Measurements from ENCODE around the gene PRDM8. TPM values are rescaled to one million over a fixed set of nuclear protein-coding genes. Genes with fewer than 3 reads are reported as not detected.
A peak's percentile ranks its signal among the peaks of the same experiment; 100 is the strongest.

Gene PRDM8
- total RNA-seq, 1 experiment from 2014 or later: 5.3 TPM

DNA sequence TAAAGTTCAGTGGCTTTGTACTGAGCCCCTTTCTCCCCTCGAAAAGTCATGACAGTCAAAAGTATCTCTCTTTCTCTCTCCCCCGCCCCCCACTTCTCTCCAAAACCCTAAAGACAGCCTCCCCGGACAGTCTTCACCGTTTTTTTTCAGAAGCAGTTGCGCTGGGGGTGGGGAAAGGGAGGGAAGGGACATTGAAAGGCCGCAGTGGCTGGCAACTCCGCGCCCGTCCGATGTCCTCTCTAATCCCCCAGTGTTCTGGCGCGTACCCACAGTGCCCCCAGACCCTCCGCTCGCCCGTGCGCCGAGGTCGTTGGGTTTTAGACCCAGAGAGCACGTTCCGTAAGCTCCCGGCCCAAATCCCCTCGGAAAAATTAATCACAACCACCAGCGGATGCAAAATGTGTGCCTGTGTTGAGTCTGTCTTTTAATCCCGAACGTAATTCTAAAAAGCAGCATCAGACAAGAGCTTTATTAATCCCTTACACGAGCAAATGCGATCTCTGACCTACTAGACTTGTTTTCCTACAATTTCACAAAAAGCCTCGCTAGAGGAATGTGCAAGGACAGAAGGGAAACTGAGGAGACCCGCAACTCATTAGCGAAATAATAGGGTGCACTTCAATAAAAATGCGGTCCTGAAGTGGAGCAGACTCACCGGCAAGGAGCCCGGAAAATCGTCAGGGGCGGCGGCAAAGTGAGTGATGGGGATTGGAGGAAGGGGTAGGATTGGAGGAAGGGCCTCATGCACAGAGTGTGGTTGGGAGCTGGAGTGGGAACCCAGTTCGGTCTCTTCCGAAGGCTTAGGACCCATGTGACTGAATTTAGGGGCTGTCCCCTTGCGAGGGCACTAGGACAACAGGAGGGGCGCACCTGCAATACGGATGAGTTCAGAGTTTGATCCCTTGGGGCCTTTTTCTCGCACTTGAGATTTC lies 12.2 kb upstream of the PRDM8 start:
- peak overlapping the region; percentile 78 to 81 for H3K4me3 ChIP-seq (ENCODE audit: low read depth in 2 of 2, low read length in 2 of 2)
- intact Hi-C loops (cut with micrococcal nuclease; ENCODE audit: unreplicated experiment) (loop anchor here (2.0 to 5.0 kb wide), 2 partner anchors 58 to 113 kb away; partner anchors contain the start of gene ANTXR2), in situ Hi-C loops (cut with HindIII; ENCODE audit: low pct_unique_long_range_greater_than_20kb, low sequenced_read_pairs) (no loop called here)
- TSS peak; percentile 90 for BruUV-seq (replicated peaks)
- H3K9me3 ChIP-seq (ENCODE audit: control insufficient read depth, insufficient read depth, low read depth, low read length): peaks cover 6% of the 10 kb centered on the region; the same call in 1 of the 2 replicates
- no peaks in the 10 kb centered on the region for H3K36me3 ChIP-seq (ENCODE audit: control insufficient read depth, insufficient read depth, low read length)
- H3K4me1 ChIP-seq (ENCODE audit: control insufficient read depth, insufficient read depth, low read length): peaks cover 4% of the 10 kb centered on the region; the same call in 1 of the 2 replicates
- TF ChIP-seq, protein P1, sequence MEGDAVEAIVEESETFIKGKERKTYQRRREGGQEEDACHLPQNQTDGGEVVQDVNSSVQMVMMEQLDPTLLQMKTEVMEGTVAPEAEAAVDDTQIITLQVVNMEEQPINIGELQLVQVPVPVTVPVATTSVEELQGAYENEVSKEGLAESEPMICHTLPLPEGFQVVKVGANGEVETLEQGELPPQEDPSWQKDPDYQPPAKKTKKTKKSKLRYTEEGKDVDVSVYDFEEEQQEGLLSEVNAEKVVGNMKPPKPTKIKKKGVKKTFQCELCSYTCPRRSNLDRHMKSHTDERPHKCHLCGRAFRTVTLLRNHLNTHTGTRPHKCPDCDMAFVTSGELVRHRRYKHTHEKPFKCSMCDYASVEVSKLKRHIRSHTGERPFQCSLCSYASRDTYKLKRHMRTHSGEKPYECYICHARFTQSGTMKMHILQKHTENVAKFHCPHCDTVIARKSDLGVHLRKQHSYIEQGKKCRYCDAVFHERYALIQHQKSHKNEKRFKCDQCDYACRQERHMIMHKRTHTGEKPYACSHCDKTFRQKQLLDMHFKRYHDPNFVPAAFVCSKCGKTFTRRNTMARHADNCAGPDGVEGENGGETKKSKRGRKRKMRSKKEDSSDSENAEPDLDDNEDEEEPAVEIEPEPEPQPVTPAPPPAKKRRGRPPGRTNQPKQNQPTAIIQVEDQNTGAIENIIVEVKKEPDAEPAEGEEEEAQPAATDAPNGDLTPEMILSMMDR (IDR thresholded peaks at IDR 0.05): no peak
- TF ChIP-seq SIN3A (IDR thresholded peaks at IDR 0.05; ENCODE audit: borderline replicate concordance, insufficient read depth, low read depth, low read length) (no peak), TCF7L2 (IDR thresholded peaks at IDR 0.05; ENCODE audit: low read depth, low read length) (no peak), POLR2AphosphoS5 (IDR thresholded peaks at IDR 0.05; ENCODE audit: low read depth, low read length) (no peak)
- TF ChIP-seq, protein P2, sequence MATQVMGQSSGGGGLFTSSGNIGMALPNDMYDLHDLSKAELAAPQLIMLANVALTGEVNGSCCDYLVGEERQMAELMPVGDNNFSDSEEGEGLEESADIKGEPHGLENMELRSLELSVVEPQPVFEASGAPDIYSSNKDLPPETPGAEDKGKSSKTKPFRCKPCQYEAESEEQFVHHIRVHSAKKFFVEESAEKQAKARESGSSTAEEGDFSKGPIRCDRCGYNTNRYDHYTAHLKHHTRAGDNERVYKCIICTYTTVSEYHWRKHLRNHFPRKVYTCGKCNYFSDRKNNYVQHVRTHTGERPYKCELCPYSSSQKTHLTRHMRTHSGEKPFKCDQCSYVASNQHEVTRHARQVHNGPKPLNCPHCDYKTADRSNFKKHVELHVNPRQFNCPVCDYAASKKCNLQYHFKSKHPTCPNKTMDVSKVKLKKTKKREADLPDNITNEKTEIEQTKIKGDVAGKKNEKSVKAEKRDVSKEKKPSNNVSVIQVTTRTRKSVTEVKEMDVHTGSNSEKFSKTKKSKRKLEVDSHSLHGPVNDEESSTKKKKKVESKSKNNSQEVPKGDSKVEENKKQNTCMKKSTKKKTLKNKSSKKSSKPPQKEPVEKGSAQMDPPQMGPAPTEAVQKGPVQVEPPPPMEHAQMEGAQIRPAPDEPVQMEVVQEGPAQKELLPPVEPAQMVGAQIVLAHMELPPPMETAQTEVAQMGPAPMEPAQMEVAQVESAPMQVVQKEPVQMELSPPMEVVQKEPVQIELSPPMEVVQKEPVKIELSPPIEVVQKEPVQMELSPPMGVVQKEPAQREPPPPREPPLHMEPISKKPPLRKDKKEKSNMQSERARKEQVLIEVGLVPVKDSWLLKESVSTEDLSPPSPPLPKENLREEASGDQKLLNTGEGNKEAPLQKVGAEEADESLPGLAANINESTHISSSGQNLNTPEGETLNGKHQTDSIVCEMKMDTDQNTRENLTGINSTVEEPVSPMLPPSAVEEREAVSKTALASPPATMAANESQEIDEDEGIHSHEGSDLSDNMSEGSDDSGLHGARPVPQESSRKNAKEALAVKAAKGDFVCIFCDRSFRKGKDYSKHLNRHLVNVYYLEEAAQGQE (IDR thresholded peaks at IDR 0.05; ENCODE audit: insufficient read depth in 1 of 2, low read depth in 2 of 2, low read length in 1 of 2): no peak
- H3K27ac ChIP-seq (ENCODE audit: low read length): peak overlapping the region; percentile 89
- DNase-seq (ENCODE audit: low read depth, low spot score) (no peak), ATAC-seq (peak; percentile 53)
- ChIA-PET POLR2A (interaction anchor here (0.5 kb wide), 1 partner anchor 26 kb away, joined by 6 read pairs; no protein-coding TSS in a partner anchor), CTCF (interaction anchor here (0.7 kb wide), 1 partner anchor 150 kb away, joined by 3 read pairs; the partner anchor contains the start of gene CFAP299)
- no peaks in the 10 kb centered on the region for H3K27me3 ChIP-seq (ENCODE audit: control insufficient read depth, insufficient read depth, low read length)

DNA sequence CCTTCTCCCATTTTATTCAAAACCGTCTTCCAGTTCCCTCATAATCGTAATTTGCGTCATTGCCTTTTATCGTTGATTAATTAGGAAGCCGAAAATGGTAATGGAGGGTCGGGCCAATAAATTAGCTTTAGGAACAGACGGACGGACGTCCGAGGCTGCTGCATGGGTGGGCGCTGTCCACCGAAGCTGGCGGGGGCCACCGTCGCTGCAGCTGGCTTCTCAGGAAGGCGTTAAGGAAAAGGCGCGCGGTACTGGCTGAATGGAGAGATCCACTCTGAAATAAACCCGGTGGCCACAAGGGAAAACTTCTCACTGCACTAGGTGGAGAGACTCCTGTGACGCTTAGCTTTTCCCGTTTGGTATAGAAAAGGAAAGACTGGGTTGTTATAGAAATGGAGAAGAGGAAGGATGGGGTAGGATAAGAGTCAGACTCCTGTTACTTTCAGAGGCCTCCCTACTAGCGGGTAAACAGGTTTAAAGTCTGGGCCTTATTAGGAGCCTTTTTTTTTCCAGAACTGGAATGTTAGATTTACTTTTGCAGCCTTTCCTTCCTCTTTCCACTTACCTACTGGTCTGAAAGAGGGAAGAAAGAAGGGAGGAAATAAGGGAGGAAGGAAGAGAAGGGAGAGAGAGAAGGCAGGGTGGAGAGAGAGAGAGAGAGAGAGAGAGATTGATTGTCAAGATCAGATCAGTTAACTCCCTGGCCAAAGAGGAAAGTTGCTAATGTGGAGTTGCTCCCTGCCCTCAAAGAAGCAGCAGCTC lies 11.3 kb upstream of the PRDM8 start:
- in situ Hi-C loops (cut with HindIII; ENCODE audit: low pct_unique_long_range_greater_than_20kb, low sequenced_read_pairs): no loop called here
- H3K4me1 ChIP-seq (ENCODE audit: control insufficient read depth, insufficient read depth, low read length): peaks cover 4% of the 10 kb centered on the region; the same call in 1 of the 2 replicates
- no peak for DNase-seq (ENCODE audit: low read depth, low spot score)
- intact Hi-C loops (cut with micrococcal nuclease; ENCODE audit: unreplicated experiment): loop anchor here (2.0 kb wide), 1 partner anchor 59 kb away; no protein-coding TSS in a partner anchor
- no peak for TF ChIP-seq SIN3A (IDR thresholded peaks at IDR 0.05; ENCODE audit: borderline replicate concordance, insufficient read depth, low read depth, low read length)
- no peak for TF ChIP-seq POLR2AphosphoS5 (IDR thresholded peaks at IDR 0.05; ENCODE audit: low read depth, low read length)
- TF ChIP-seq, protein P2 (IDR thresholded peaks at IDR 0.05; ENCODE audit: insufficient read depth in 1 of 2, low read depth in 2 of 2, low read length in 1 of 2): no peak
- TF ChIP-seq, protein P1 (IDR thresholded peaks at IDR 0.05): no peak
- no peak for TF ChIP-seq TCF7L2 (IDR thresholded peaks at IDR 0.05; ENCODE audit: low read depth, low read length)
- H3K27ac ChIP-seq (ENCODE audit: low read length): peak overlapping the region; percentile 89
- H3K36me3 ChIP-seq (ENCODE audit: control insufficient read depth, insufficient read depth, low read length): no peaks in the 10 kb centered on the region
- CTCF ChIA-PET: no interaction called here
- H3K4me3 ChIP-seq (ENCODE audit: low read depth in 2 of 2, low read length in 2 of 2): peak overlapping the region; percentile 78 to 81
- H3K9me3 ChIP-seq (ENCODE audit: control insufficient read depth, insufficient read depth, low read depth, low read length): peaks cover 3% of the 10 kb centered on the region; the same call in 1 of the 2 replicates
- POLR2A ChIA-PET: no interaction called here
- H3K27me3 ChIP-seq (ENCODE audit: control insufficient read depth, insufficient read depth, low read length): no peaks in the 10 kb centered on the region
- ATAC-seq: 0 out of 2 replicates have a peak, but pooled peaks have one; percentile 14
- no TSS peak for BruUV-seq (replicated peaks)
